HepG2 (cell line): Measurements from ENCODE around the gene DHX30.

Experiments
- NFE2L2 ChIP-seq: fragments of 150-350 bp; IDR thresholded peaks from 2 replicates; pipeline ENCODE4 v1.6.1; 2014; ENCODE audit warnings: low read length
- SMC3 ChIP-seq: IDR thresholded peaks from 2 replicates; pipeline ENCODE4 v1.6.1; 2011; ENCODE audit warnings: low read length, improper control_type of control experiment
- SP2 ChIP-seq: sonication (generic); formaldehyde crosslinking; IDR thresholded peaks from 2 replicates; pipeline ENCODE4 v1.5.1; 2020; ENCODE audit warnings: mild to moderate bottlenecking, missing genetic modification reagents
- TF ChIP-seq, protein P1 (sequence below): sonication (generic); formaldehyde crosslinking; IDR thresholded peaks from 2 replicates; pipeline ENCODE4 v1.5.1; 2020; ENCODE audit warnings: mild to moderate bottlenecking, missing genetic modification reagents, borderline replicate concordance

DNA sequence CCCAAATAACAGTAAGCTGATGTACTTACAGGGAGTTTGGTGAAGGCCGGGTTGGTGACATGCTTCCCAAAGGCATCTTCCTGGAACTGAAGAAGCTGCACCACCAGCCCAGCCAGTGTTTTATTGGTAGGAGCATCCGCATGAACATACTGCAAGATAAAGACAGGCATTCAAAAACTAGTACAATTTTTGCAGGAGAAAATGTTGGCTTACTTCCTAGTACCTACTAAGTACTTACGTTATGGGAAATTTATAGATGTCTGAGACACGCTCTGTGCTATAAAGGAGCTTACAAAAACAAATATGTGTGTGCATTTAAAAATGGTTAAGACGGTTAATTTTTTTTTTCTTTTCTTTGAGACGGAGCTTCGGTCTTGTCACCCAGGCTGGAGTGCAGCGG, 30.1 kb upstream of the DHX30 start:
- TF ChIP-seq, protein P1, sequence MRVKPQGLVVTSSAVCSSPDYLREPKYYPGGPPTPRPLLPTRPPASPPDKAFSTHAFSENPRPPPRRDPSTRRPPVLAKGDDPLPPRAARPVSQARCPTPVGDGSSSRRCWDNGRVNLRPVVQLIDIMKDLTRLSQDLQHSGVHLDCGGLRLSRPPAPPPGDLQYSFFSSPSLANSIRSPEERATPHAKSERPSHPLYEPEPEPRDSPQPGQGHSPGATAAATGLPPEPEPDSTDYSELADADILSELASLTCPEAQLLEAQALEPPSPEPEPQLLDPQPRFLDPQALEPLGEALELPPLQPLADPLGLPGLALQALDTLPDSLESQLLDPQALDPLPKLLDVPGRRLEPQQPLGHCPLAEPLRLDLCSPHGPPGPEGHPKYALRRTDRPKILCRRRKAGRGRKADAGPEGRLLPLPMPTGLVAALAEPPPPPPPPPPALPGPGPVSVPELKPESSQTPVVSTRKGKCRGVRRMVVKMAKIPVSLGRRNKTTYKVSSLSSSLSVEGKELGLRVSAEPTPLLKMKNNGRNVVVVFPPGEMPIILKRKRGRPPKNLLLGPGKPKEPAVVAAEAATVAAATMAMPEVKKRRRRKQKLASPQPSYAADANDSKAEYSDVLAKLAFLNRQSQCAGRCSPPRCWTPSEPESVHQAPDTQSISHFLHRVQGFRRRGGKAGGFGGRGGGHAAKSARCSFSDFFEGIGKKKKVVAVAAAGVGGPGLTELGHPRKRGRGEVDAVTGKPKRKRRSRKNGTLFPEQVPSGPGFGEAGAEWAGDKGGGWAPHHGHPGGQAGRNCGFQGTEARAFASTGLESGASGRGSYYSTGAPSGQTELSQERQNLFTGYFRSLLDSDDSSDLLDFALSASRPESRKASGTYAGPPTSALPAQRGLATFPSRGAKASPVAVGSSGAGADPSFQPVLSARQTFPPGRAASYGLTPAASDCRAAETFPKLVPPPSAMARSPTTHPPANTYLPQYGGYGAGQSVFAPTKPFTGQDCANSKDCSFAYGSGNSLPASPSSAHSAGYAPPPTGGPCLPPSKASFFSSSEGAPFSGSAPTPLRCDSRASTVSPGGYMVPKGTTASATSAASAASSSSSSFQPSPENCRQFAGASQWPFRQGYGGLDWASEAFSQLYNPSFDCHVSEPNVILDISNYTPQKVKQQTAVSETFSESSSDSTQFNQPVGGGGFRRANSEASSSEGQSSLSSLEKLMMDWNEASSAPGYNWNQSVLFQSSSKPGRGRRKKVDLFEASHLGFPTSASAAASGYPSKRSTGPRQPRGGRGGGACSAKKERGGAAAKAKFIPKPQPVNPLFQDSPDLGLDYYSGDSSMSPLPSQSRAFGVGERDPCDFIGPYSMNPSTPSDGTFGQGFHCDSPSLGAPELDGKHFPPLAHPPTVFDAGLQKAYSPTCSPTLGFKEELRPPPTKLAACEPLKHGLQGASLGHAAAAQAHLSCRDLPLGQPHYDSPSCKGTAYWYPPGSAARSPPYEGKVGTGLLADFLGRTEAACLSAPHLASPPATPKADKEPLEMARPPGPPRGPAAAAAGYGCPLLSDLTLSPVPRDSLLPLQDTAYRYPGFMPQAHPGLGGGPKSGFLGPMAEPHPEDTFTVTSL (CRISPR knock-in tag): no peak
- TF ChIP-seq SP2 (no peak), NFE2L2 (no peak), SMC3 (no peak)
